OCI-LY3 (cell line): Measurements from ENCODE around the gene CBL.

Experiments
- EZH2phosphoT487 ChIP-seq: fragments of 200-600 bp; shearing (Covaris generic); IDR thresholded peaks from 2 replicates; pipeline ENCODE4 v1.6.1; 2018; ENCODE audit warnings: antibody characterized with exemption, mixed run types, low read depth
- TF ChIP-seq, protein P1 (sequence below): fragments of 200-600, 300-600 bp; sonication (generic); IDR thresholded peaks from 2 replicates; pipeline ENCODE4 v1.5.1; 2014; ENCODE audit warnings: antibody characterized with exemption, low read length, low read depth

DNA sequence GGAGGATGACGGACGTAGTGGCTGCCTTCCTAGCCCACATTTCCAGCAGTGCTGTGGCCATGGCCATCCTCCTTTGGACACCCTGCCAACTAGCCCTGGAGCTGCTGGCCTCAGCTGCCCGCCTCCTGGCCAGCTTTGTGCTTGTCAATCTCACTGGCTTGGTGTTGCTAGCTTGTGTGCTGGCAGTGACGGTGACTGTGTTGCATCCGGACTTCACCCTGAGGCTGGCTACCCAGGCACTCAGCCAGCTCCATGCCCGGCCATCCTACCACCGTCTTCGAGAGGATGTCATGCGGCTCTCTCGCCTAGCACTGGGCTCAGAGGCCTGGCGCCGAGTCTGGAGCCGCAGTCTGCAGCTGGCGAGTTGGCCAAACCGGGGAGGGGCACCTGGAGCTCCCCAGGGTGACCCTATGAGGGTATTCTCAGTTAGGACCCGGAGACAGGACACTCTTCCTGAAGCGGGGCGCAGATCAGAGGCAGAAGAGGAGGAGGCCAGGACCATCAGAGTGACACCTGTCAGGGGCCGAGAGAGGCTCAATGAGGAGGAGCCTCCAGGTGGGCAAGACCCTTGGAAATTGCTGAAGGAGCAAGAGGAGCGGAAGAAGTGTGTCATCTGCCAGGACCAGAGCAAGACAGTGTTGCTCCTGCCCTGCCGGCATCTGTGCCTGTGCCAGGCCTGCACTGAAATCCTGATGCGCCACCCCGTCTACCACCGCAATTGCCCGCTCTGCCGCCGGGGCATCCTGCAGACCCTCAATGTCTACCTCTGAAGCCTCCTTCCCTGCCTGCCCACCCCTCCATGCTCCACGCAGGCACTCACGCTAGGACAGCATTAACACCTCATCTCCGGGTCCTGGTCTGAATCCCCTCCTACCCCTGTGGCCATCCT is 129.8 kb downstream of the CBL start:
- TF ChIP-seq, protein P1, sequence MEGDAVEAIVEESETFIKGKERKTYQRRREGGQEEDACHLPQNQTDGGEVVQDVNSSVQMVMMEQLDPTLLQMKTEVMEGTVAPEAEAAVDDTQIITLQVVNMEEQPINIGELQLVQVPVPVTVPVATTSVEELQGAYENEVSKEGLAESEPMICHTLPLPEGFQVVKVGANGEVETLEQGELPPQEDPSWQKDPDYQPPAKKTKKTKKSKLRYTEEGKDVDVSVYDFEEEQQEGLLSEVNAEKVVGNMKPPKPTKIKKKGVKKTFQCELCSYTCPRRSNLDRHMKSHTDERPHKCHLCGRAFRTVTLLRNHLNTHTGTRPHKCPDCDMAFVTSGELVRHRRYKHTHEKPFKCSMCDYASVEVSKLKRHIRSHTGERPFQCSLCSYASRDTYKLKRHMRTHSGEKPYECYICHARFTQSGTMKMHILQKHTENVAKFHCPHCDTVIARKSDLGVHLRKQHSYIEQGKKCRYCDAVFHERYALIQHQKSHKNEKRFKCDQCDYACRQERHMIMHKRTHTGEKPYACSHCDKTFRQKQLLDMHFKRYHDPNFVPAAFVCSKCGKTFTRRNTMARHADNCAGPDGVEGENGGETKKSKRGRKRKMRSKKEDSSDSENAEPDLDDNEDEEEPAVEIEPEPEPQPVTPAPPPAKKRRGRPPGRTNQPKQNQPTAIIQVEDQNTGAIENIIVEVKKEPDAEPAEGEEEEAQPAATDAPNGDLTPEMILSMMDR = no peak
- no peak for TF ChIP-seq EZH2phosphoT487
